ENCODE results near the gene CST7. TPM values are rescaled to one million over a fixed set of nuclear protein-coding genes. Genes with fewer than 3 reads are reported as not detected.
A peak's percentile ranks its signal among the peaks of the same experiment; 100 is the strongest.
"Not testable (repeated sequence)": the region's sequence is repeated elsewhere in the genome, so short reads cannot be mapped to it uniquely, and the experiment has no call there.

Gene CST7
- total RNA-seq, 1 donor from 2014 or later = not detected

DNA sequence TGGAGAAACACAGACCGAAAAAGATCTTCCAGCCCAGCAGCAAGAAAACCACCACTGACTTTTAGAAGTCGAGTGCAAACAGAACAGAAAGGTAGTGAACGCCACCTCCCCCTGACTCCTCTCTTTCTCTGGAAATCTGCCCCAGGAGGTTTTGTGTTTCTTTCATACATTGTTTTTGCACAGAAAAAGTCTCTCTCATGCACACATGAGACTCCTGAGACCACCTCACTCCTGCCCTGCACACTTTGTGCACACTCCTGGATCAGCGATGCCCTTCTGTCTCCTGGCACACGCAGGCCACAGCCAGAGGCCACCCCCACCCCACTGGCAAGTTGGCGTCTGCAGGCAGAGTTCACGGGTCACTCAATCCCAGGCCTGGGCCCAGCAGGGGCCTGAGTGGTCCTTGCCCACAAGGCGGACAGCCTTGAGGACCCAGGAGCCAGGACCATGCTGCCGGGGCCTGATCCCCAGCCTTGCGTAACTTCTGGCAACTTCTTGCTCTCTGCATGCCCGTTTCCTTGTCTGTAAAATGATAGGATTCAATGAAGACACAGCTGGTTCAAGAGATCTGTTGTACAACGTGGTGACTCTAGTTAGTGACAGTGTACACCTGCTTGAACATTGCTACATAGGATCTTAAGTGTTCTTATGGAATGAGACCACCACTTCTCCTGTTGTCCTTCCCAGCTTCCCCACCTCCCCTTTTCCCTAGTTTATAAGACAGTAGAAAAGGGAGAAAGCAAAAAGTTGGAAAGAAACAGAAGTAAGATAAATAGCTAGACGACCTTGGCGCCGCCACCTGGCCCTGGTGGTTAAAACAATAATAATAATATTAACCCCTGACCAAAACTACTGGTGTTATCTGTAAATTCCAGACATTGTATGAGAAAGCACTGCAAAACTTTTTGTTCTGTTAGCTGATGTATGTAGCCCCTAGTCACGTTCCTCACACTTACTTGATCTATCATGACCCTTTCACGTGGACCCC, 30.2 kb upstream of the CST7 start:
- H3K9ac ChIP-seq = no peak overlapping the region
- peak overlapping the region; percentile 30 for H2AFZ ChIP-seq (replicated peaks)
- no peak overlapping the region for H3K27ac Mint-ChIP-seq

DNA sequence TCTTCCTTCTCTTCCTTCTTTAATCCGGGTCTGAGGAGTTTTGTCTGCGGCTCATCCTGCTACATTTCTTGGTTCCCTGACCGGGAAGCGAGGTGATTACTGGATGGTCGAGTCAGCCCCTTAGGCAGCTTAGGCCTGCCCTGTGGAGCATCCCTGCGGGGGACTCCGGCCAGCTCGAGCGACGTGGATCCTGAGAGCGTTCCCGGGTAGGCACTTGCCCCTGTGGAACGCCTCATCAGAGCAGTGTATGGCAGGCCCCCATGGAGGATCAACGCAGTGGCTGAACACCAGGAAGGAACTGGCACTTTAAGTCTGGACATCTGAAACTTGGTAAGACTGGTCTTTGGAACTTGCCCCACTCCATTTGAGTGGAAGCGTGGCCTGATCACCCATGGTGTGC, 29.4 kb upstream of the CST7 start:
- H3K9ac ChIP-seq; H4K20me1 ChIP-seq (ENCODE audit: low read depth); DNase-seq (ENCODE audit: low spot score); H3K9me3 ChIP-seq (ENCODE audit: low read depth); H2AFZ ChIP-seq (replicated peaks); H3K4me1 ChIP-seq; H3K36me3 Mint-ChIP-seq; H3K4me2 ChIP-seq; H3F3A ChIP-seq (ENCODE audit: low read depth); H3K36me3 ChIP-seq; H3K27me3 Mint-ChIP-seq (ENCODE audit: insufficient read depth, low read depth); H3K27me3 ChIP-seq; H3K79me2 ChIP-seq (ENCODE audit: low read depth); H3K4me3 Mint-ChIP-seq; H3K27ac Mint-ChIP-seq; H3K27ac ChIP-seq; H3K4me3 ChIP-seq; H3K9me3 Mint-ChIP-seq: not testable (repeated sequence)
- H3K4me1 Mint-ChIP-seq = peaks cover 12% of the 10 kb centered on the region

More for the DNA sequence above, 30.2 kb upstream of the CST7 start:
- H3F3A ChIP-seq (ENCODE audit: low read depth) = peaks cover 4% of the 10 kb centered on the region
- Mint-ChIP-seq H3K4me3 (no peak overlapping the region), H3K36me3 (peaks cover 2% of the 10 kb centered on the region), H3K9me3 (peaks cover 9% of the 10 kb centered on the region), H3K27me3 (ENCODE audit: insufficient read depth, low read depth) (no peaks in the 10 kb centered on the region), H3K4me1 (peaks cover 16% of the 10 kb centered on the region)
- no peak for DNase-seq (ENCODE audit: low spot score)
- H3K79me2 ChIP-seq (ENCODE audit: low read depth) = no peaks in the 10 kb centered on the region
- H3K4me1 ChIP-seq = peaks cover 15% of the 10 kb centered on the region
- H3K9me3 ChIP-seq (ENCODE audit: low read depth) = no peaks in the 10 kb centered on the region
- no peak overlapping the region for H3K4me3 ChIP-seq
- H3K27ac ChIP-seq = no peak overlapping the region
- TF ChIP-seq, protein P1, sequence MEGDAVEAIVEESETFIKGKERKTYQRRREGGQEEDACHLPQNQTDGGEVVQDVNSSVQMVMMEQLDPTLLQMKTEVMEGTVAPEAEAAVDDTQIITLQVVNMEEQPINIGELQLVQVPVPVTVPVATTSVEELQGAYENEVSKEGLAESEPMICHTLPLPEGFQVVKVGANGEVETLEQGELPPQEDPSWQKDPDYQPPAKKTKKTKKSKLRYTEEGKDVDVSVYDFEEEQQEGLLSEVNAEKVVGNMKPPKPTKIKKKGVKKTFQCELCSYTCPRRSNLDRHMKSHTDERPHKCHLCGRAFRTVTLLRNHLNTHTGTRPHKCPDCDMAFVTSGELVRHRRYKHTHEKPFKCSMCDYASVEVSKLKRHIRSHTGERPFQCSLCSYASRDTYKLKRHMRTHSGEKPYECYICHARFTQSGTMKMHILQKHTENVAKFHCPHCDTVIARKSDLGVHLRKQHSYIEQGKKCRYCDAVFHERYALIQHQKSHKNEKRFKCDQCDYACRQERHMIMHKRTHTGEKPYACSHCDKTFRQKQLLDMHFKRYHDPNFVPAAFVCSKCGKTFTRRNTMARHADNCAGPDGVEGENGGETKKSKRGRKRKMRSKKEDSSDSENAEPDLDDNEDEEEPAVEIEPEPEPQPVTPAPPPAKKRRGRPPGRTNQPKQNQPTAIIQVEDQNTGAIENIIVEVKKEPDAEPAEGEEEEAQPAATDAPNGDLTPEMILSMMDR (IDR thresholded peaks at IDR 0.05) = no peak
- TF ChIP-seq EZH2phosphoT487 (IDR thresholded peaks at IDR 0.05) (no peak), EZH2 (IDR thresholded peaks at IDR 0.05) (no peak)
- no peaks in the 10 kb centered on the region for H3K27me3 ChIP-seq
- H3K36me3 ChIP-seq = no peaks in the 10 kb centered on the region
- no peaks in the 10 kb centered on the region for H4K20me1 ChIP-seq (ENCODE audit: low read depth)
- H3K4me2 ChIP-seq = no peak overlapping the region

DNA sequence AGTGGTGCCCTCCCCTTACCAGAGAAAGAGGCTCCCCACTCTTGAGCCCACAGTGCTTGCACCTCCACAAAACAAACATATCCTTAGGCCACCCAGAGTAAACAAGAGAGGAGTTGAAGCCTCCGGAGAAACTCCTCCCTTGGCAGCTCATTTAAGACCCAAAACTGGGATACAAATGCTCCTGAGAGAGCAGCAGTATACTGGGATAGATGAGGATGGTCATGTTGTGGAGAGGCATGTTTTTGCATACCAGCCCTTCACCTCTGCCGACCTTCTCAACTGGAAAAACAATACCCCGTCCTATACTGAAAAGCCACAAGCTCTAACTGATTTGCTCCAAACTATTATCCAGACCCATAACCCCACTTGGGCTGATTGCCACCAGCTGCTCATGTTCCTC, 28.4 kb upstream of the CST7 start:
- not testable (repeated sequence) for H3K4me3 ChIP-seq; H3K9me3 Mint-ChIP-seq; H3K27ac Mint-ChIP-seq; H3K4me1 ChIP-seq; H3K4me2 ChIP-seq; H3K27me3 Mint-ChIP-seq (ENCODE audit: insufficient read depth, low read depth); H2AFZ ChIP-seq (replicated peaks); H3K27ac ChIP-seq; H3K4me3 Mint-ChIP-seq; H3K36me3 Mint-ChIP-seq; H3F3A ChIP-seq (ENCODE audit: low read depth); H4K20me1 ChIP-seq (ENCODE audit: low read depth); DNase-seq (ENCODE audit: low spot score); H3K9ac ChIP-seq; H3K79me2 ChIP-seq (ENCODE audit: low read depth); H3K36me3 ChIP-seq; H3K27me3 ChIP-seq; H3K9me3 ChIP-seq (ENCODE audit: low read depth)
- H3K4me1 Mint-ChIP-seq = peaks cover 12% of the 10 kb centered on the region

DNA sequence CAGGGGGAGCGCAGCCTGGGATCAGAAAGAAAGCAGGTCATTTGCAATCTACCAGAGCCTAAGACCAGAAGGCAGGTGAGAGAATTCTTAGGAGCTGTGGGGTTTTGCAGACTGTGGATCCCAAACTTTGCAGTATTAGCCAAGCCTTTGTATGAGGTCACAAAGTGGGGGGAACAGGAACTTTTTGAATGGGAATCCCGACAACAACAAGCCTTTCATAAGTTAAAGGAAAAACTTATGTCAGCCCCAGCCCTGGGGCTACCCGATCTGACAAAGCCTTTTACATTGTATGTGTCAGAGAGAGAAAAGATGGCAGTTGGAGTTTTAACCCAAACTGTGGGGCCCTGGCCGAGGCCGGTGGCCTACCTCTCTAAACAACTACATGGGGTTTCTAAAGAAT, 19.8 kb upstream of the CST7 start:
- H3K27ac Mint-ChIP-seq; H3K4me3 ChIP-seq; H3K27me3 Mint-ChIP-seq (ENCODE audit: insufficient read depth, low read depth); DNase-seq (ENCODE audit: low spot score); H3K9me3 ChIP-seq (ENCODE audit: low read depth); H3K27ac ChIP-seq; H3K4me1 ChIP-seq; H3K79me2 ChIP-seq (ENCODE audit: low read depth); H3K4me3 Mint-ChIP-seq; H3K9ac ChIP-seq; H4K20me1 ChIP-seq (ENCODE audit: low read depth); H3K4me2 ChIP-seq; H3K36me3 Mint-ChIP-seq; H3K27me3 ChIP-seq; H3K9me3 Mint-ChIP-seq; H3K4me1 Mint-ChIP-seq; H3K36me3 ChIP-seq; H2AFZ ChIP-seq (replicated peaks); H3F3A ChIP-seq (ENCODE audit: low read depth): not testable (repeated sequence)

DNA sequence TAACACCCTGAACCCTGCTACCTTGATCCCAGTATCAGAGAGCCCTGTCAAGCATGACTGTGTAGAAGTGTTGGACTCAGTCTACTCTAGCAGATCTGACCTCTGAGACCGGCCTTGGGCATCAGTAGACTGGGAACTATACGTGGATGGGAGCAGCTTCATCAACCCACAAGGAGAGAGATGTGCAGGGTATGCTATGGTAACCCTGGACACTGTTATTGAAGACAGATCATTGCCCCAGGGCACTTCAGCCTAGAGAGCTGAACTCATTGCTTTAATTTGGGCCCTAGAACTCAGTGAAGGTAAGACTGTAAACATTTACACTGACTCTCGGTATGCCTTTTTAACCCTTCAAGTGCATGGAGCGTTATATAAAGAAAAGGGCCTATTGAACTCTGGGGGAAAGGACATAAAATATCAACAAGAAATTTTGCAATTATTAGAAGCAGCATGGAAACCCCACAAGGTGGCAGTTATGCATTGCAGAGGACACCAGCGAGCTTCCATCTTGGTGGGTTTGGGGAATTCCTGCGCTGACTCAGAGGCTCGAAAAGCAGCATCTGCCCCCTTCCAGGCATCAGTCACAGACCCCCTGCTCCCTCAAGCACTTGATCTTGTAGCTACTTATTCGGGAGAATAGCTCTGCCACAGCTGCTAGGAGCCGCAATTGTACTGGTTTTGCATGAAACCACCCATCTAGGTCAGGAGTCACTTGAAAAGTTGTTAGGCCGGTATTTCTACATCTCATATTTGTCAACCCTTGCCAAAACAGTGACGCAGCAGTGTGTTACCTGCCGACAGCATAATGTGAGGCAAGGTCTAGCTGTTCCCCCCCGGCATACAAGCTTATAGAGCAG, 19.0 kb upstream of the CST7 start:
- H3K27ac Mint-ChIP-seq; H3K9me3 Mint-ChIP-seq; H2AFZ ChIP-seq (replicated peaks); H3K27ac ChIP-seq; DNase-seq (ENCODE audit: low spot score); H3K27me3 ChIP-seq; H3K4me3 Mint-ChIP-seq; H3K4me1 Mint-ChIP-seq; H3K9ac ChIP-seq; H3F3A ChIP-seq (ENCODE audit: low read depth); H3K27me3 Mint-ChIP-seq (ENCODE audit: insufficient read depth, low read depth); H3K9me3 ChIP-seq (ENCODE audit: low read depth); H4K20me1 ChIP-seq (ENCODE audit: low read depth); H3K79me2 ChIP-seq (ENCODE audit: low read depth); H3K4me2 ChIP-seq; H3K36me3 ChIP-seq; H3K4me3 ChIP-seq; H3K36me3 Mint-ChIP-seq; H3K4me1 ChIP-seq: not testable (repeated sequence)
